ENCODE measurements around the gene LILRB3. TPM values are rescaled to one million over a fixed set of nuclear protein-coding genes. Genes with fewer than 3 reads are reported as not detected.

LILRB3 gene
- total and polyA plus RNA-seq, 2 donors from 2014 or later = 1.4 to 10.0 TPM

DNA sequence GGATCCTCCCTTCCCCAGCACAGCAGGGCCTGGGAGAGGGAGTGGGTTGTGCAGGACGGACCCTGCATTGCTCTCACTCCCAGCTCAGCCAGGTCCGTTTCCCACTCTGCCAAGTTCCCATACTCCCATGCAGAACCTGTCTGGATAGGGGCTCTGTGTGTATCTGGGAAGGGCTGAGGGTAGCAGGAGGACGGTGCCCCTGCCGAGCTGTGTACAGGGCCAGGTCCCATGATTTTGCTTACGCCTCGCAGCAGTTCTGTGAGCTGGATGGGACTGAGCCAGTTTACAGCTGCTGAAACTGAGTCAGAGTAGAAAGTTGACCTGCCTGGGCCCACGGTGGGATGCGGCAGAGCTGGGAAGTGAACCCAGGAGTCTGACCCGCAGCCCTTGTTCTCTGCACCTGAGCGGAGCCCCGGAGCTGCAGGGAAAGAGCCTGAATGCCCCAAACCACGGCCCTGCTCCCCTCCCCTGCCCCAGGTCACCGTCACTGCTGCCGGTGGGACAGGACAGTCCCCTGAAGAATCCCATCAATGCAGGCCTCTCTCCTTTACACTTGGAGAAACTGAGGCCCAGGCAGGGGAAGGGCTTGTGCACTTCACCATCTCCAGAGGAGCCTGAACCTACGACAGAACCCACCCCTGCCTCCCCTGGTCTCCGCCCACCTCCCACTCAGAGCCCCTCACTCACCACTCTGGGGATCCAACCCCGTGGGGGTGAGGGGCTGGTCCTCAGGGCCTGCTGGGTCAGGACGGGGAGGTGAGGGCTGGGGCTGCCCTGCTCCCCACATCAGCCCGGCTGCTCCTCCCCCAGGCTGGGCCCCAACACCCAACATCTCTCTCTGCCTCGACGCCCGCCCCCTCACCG, 30.8 kb upstream of the LILRB3 start:
- no peak for DNase-seq
- Histone ChIP-seq H3K9me3 (ENCODE audit: control insufficient read depth in 2 of 3, insufficient read depth in 1 of 3, low read length in 3 of 3) (no peaks in the 10 kb centered on the region), H3K4me1 (ENCODE audit: control insufficient read depth in 2 of 3, insufficient read depth in 2 of 3, low read depth in 1 of 3, low read length in 3 of 3) (no peaks in the 10 kb centered on the region), H3K27ac (ENCODE audit: low read depth in 2 of 2, low read length in 2 of 2) (no peak overlapping the region), H3K9ac (ENCODE audit: low read length in 3 of 3) (no peak overlapping the region), H3K27me3 (ENCODE audit: control insufficient read depth, insufficient read depth, low read length) (no peaks in the 10 kb centered on the region), H3K36me3 (ENCODE audit: control insufficient read depth in 2 of 3, insufficient read depth in 3 of 3, low read length in 3 of 3) (no peaks in the 10 kb centered on the region), H3K4me3 (ENCODE audit: low read length in 3 of 3) (no peak overlapping the region)
- TF ChIP-seq, protein P1, sequence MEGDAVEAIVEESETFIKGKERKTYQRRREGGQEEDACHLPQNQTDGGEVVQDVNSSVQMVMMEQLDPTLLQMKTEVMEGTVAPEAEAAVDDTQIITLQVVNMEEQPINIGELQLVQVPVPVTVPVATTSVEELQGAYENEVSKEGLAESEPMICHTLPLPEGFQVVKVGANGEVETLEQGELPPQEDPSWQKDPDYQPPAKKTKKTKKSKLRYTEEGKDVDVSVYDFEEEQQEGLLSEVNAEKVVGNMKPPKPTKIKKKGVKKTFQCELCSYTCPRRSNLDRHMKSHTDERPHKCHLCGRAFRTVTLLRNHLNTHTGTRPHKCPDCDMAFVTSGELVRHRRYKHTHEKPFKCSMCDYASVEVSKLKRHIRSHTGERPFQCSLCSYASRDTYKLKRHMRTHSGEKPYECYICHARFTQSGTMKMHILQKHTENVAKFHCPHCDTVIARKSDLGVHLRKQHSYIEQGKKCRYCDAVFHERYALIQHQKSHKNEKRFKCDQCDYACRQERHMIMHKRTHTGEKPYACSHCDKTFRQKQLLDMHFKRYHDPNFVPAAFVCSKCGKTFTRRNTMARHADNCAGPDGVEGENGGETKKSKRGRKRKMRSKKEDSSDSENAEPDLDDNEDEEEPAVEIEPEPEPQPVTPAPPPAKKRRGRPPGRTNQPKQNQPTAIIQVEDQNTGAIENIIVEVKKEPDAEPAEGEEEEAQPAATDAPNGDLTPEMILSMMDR (IDR thresholded peaks at IDR 0.05; ENCODE audit: borderline replicate concordance, extremely low read depth, insufficient read depth) = no peak
- FAIRE-seq = no peak
- intact Hi-C loops (cut with DNase I) = no loop called here

DNA sequence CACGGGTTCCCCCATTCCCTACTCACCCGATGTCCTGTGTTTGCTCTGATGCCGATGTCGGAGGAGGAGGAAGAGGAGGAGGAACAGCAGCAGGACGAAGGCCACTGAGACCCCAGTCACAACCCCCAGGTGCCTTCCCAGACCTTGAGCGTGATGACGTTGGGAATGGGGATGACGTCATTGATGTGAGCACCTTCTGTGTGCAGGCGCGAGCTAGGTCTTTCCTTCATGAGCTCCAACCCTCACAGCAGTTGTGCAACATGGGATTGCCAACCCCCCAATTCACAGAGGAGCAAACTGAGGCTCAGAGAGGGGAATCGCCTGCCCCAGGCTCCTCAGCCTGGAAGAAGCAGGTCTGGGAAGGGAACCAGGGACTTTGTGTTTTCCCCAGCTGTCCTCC, 30.0 kb upstream of the LILRB3 start:
- no peaks in the 10 kb centered on the region for H3K36me3 ChIP-seq (ENCODE audit: control insufficient read depth in 2 of 3, insufficient read depth in 3 of 3, low read length in 3 of 3)
- no peaks in the 10 kb centered on the region for H3K4me1 ChIP-seq (ENCODE audit: control insufficient read depth in 2 of 3, insufficient read depth in 2 of 3, low read depth in 1 of 3, low read length in 3 of 3)
- TF ChIP-seq, protein P1 (IDR thresholded peaks at IDR 0.05; ENCODE audit: borderline replicate concordance, extremely low read depth, insufficient read depth) = no peak
- H3K9me3 ChIP-seq (ENCODE audit: control insufficient read depth in 2 of 3, insufficient read depth in 1 of 3, low read length in 3 of 3) = no peaks in the 10 kb centered on the region
- intact Hi-C loops (cut with DNase I) = no loop called here
- no peaks in the 10 kb centered on the region for H3K27me3 ChIP-seq (ENCODE audit: control insufficient read depth, insufficient read depth, low read length)
- DNase-seq = no peak
- H3K9ac ChIP-seq (ENCODE audit: low read length in 3 of 3) = no peak overlapping the region
- no peak overlapping the region for H3K27ac ChIP-seq (ENCODE audit: low read depth in 2 of 2, low read length in 2 of 2)
- no peak for FAIRE-seq
- no peak overlapping the region for H3K4me3 ChIP-seq (ENCODE audit: low read length in 3 of 3)

DNA sequence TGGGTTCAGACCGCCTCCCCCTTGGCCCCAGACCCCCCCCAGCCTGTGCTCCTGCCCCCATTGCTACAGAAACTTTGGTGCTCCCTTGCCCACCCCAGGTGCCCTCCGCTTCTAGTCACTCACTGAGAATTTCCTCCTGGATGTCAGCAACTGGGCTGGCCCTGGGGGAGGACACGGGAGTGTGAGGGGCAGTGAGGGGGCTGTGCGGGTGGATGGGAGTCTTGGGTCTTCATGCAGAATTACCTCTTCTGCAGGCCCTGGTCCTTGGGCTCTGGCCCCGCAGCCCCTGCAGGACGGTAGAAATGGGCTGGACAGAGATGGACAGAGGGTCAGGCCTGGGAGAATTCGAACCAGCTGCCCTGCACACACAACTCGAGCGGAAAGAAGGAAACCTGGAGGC, 29.4 kb upstream of the LILRB3 start:
- DNase-seq = no peak
- TF ChIP-seq, protein P1 (IDR thresholded peaks at IDR 0.05; ENCODE audit: borderline replicate concordance, extremely low read depth, insufficient read depth) = no peak
- no peak for FAIRE-seq

More for the DNA sequence above, 29.4 kb upstream of the LILRB3 start:
- no peaks in the 10 kb centered on the region for H3K36me3 ChIP-seq (ENCODE audit: control insufficient read depth in 2 of 3, insufficient read depth in 3 of 3, low read length in 3 of 3)
- no peak overlapping the region for H3K9ac ChIP-seq (ENCODE audit: low read length in 3 of 3)
- H3K9me3 ChIP-seq (ENCODE audit: control insufficient read depth in 2 of 3, insufficient read depth in 1 of 3, low read length in 3 of 3) = no peaks in the 10 kb centered on the region
- no peaks in the 10 kb centered on the region for H3K4me1 ChIP-seq (ENCODE audit: control insufficient read depth in 2 of 3, insufficient read depth in 2 of 3, low read depth in 1 of 3, low read length in 3 of 3)
- H3K27me3 ChIP-seq (ENCODE audit: control insufficient read depth, insufficient read depth, low read length) = no peaks in the 10 kb centered on the region
- no peak overlapping the region for H3K27ac ChIP-seq (ENCODE audit: low read depth in 2 of 2, low read length in 2 of 2)
- intact Hi-C loops (cut with DNase I) = no loop called here
- H3K4me3 ChIP-seq (ENCODE audit: low read length in 3 of 3) = no peak overlapping the region

All from kidney (tissue), 14 donors.